K562 (cell line): ENCODE results near the gene TSTD2. TPM values are rescaled to one million over a fixed set of nuclear protein-coding genes. Genes with fewer than 3 reads are reported as not detected.

Experiments
- ATAC-seq: fragments of 200-7000 bp; cut with Tn5 transposase; 3 replicates; pipeline ENCODE4 v1.9.1; 2020; ENCODE audit warnings: moderate library complexity
- BruUV-seq: library from RNA; stranded (reverse); fragments of 400-500 nt; replicated peaks from 2 replicates; lab custom pipeline; 2021; lab: Mats Ljungman, UMichigan
- CTCF ChIA-PET: fragments of 300-600 bp; formaldehyde crosslinking; extraction: SDS; loops from one replicate; lab custom pipeline; 2021; ENCODE audit warnings: low intra/inter-chr PET ratio; lab: Yijun Ruan, JAX
- POLR2A ChIA-PET: fragments of 300-600, 350-650 bp; sonication (Branson Sonifier 250); formaldehyde crosslinking; extraction: SDS; loops from one replicate; lab custom pipeline; 2021; ENCODE audit warnings: antibody characterized with exemption, inconsistent platforms; lab: Yijun Ruan, JAX
- DNase-seq, 4 experiments: peaks; one replicate each; pipeline versions ENCODE4 v3.0.0 to v3.0.0-alpha.2; 2011 to 2018; ENCODE audit warnings: low spot score in 3 of 4, mixed read lengths in 3 of 4; ENCODE audit errors: extremely low read depth in 1 of 4
- FAIRE-seq: peaks from 2 replicates; lab custom pipeline; 2011; peaks lifted over from hg19 to GRCh38; lab: Jason Lieb, UNC
- H2AFZ ChIP-seq: 2 replicates; pipeline ENCODE4 v1.6.0; 2011; ENCODE audit warnings: low read depth, low read length, control low read depth, inconsistent platforms
- H3K27ac ChIP-seq: fragments of 200-600 bp; 3 replicates; pipeline ENCODE4 v1.8.0; 2011; ENCODE audit warnings: low read depth, mild to moderate bottlenecking, control low read depth, inconsistent platforms, low read length, moderate library complexity, mixed read lengths; ENCODE audit errors: extremely low read depth
- H3K27me3 ChIP-seq, 2 experiments: fragments of 300-600 bp in 1 of 2; 2 replicates in 1 of 2; 3 replicates in 1 of 2; pipeline versions ENCODE4 v1.6.0 to v1.8.0; 2011; ENCODE audit warnings: inconsistent platforms in 2 of 2, low read length in 2 of 2, mild to moderate bottlenecking in 1 of 2, mixed read lengths in 1 of 2, moderate library complexity in 1 of 2; ENCODE audit not compliant: control insufficient read depth in 2 of 2, insufficient read depth in 2 of 2
- H3K36me3 ChIP-seq: fragments of 300-600 bp; 3 replicates; pipeline ENCODE4 v1.8.0; 2011; ENCODE audit warnings: mild to moderate bottlenecking, low read length, inconsistent platforms; ENCODE audit not compliant: control insufficient read depth, insufficient read depth
- H3K4me1 ChIP-seq, 2 experiments: fragments of 200-600 bp in 1 of 2; replicated peaks in 1 of 2; 2 replicates in 1 of 2; 3 replicates in 1 of 2; pipeline versions ENCODE4 v1.5.1 to v1.8.0; 2011; ENCODE audit warnings: inconsistent platforms in 2 of 2, low read length in 2 of 2, mild to moderate bottlenecking in 1 of 2, mixed read lengths in 1 of 2, moderate library complexity in 1 of 2; ENCODE audit not compliant: control insufficient read depth in 2 of 2, insufficient read depth in 2 of 2
- H3K4me2 ChIP-seq: 2 replicates; pipeline ENCODE4 v1.6.1; 2011; ENCODE audit warnings: low read length, control low read depth, inconsistent platforms, mixed read lengths; ENCODE audit not compliant: insufficient read depth
- H3K4me3 ChIP-seq: fragments of 200-600 bp; sonication (generic), shearing (Covaris generic); 2 replicates; pipeline ENCODE4 v1.5.1; 2016; ENCODE audit warnings: control low read depth, inconsistent platforms
- H3K79me2 ChIP-seq: fragments of 200-600 bp; 3 replicates; pipeline ENCODE4 v1.8.0; 2011; ENCODE audit warnings: low read length, inconsistent platforms; ENCODE audit not compliant: control insufficient read depth, insufficient read depth
- H3K9ac ChIP-seq, 2 experiments: 2 replicates each; pipeline versions ENCODE4 v1.6.0 to v1.6.1; 2011; ENCODE audit warnings: low read depth in 2 of 2, low read length in 2 of 2, control low read depth in 1 of 2, inconsistent platforms in 1 of 2, mild to moderate bottlenecking in 1 of 2, mixed read lengths in 1 of 2; ENCODE audit not compliant: insufficient read depth in 1 of 2
- H3K9me1 ChIP-seq: one replicate; pipeline ENCODE4 v1.6.0; 2011; ENCODE audit warnings: inconsistent platforms, mild to moderate bottlenecking, low read length, moderate library complexity; ENCODE audit not compliant: control insufficient read depth, insufficient read depth
- H3K9me3 ChIP-seq: replicated peaks from 2 replicates; pipeline ENCODE4 v1.5.1; 2011; ENCODE audit warnings: low read depth, low read length, inconsistent platforms; ENCODE audit not compliant: control insufficient read depth, insufficient read depth
- H4K20me1 ChIP-seq: replicated peaks from 2 replicates; pipeline ENCODE4 v1.6.1; 2011; ENCODE audit warnings: low read length, inconsistent platforms, mixed read lengths; ENCODE audit not compliant: control insufficient read depth, insufficient read depth
- BRD9 ChIP-seq: fragments of 450-650 bp; IDR thresholded peaks from 2 replicates; pipeline ENCODE4 v1.6.1; 2018; ENCODE audit warnings: low read depth; ENCODE audit not compliant: partially characterized antibody
- BRF2 ChIP-seq: IDR thresholded peaks from 3 replicates; pipeline ENCODE4 v1.6.1; 2011; ENCODE audit warnings: borderline replicate concordance, mild to moderate bottlenecking; ENCODE audit not compliant: insufficient read length, insufficient read depth
- E2F5 ChIP-seq: sonication (generic); formaldehyde crosslinking; IDR thresholded peaks from 2 replicates; pipeline ENCODE4 v1.8.0; 2022; ENCODE audit warnings: mild to moderate bottlenecking, missing genetic modification reagents
- FOXJ3 ChIP-seq: sonication (generic); formaldehyde crosslinking; IDR thresholded peaks from 2 replicates; pipeline ENCODE4 v1.4.0; 2020; ENCODE audit warnings: mild to moderate bottlenecking, missing genetic modification reagents
- HMG20B ChIP-seq: fragments of 250-450 bp; sonication (Bioruptor Pico); IDR thresholded peaks from 2 replicates; pipeline ENCODE4 v1.5.0; 2021; ENCODE audit warnings: mild to moderate bottlenecking
- KDM5B ChIP-seq: fragments of 200-600 bp; sonication (generic); IDR thresholded peaks from 2 replicates; pipeline ENCODE4 v1.6.1; 2012; ENCODE audit warnings: low read depth, mild to moderate bottlenecking, moderate library complexity, low read length, control low read depth, inconsistent platforms; ENCODE audit not compliant: insufficient replicate concordance
- KLF6 ChIP-seq: fragments of 250-450 bp; sonication (Bioruptor Pico); IDR thresholded peaks from 2 replicates; pipeline ENCODE4 v1.4.0; 2020; ENCODE audit warnings: mild to moderate bottlenecking, moderate library complexity, borderline replicate concordance
- NCOR1 ChIP-seq: fragments of 450-650 bp; IDR thresholded peaks from 2 replicates; pipeline ENCODE4 v1.6.1; 2016; ENCODE audit warnings: mild to moderate bottlenecking, moderate library complexity
- PPARD ChIP-seq: fragments of 250-450 bp; sonication (Bioruptor Pico); IDR thresholded peaks from 2 replicates; pipeline ENCODE4 v1.8.0; 2022; ENCODE audit warnings: inconsistent platforms, mild to moderate bottlenecking, moderate library complexity
- PURB ChIP-seq: sonication (generic); formaldehyde crosslinking; IDR thresholded peaks from 2 replicates; pipeline ENCODE4 v1.9.0; 2021; ENCODE audit warnings: low read depth, mild to moderate bottlenecking, missing genetic modification reagents
- RBM25 ChIP-seq: fragments of 200-400 bp; formaldehyde crosslinking; IDR thresholded peaks from 2 replicates; pipeline ENCODE4 v1.6.1; 2018; ENCODE audit warnings: low read length, low read depth, moderate library complexity; ENCODE audit not compliant: severe bottlenecking
- RFX7 ChIP-seq: fragments of 250-450 bp; sonication (Bioruptor Pico); IDR thresholded peaks from 2 replicates; pipeline ENCODE4 v1.5.1; 2021; ENCODE audit warnings: mild to moderate bottlenecking
- STAT6 ChIP-seq: sonication (generic); formaldehyde crosslinking; IDR thresholded peaks from 2 replicates; pipeline ENCODE4 v1.8.1; 2023; ENCODE audit warnings: mild to moderate bottlenecking, missing genetic modification reagents
- TCF7L2 ChIP-seq: fragments of 150-350 bp; IDR thresholded peaks from 2 replicates; pipeline ENCODE4 v1.6.1; 2016; ENCODE audit warnings: low read depth, mild to moderate bottlenecking, low read length, moderate library complexity
- ZFP91 ChIP-seq: sonication (generic); formaldehyde crosslinking; IDR thresholded peaks from 2 replicates; pipeline ENCODE4 v1.8.0; 2022; ENCODE audit warnings: mild to moderate bottlenecking, missing genetic modification reagents
- ZNF217 ChIP-seq: sonication (generic); formaldehyde crosslinking; IDR thresholded peaks from 2 replicates; pipeline ENCODE4 v1.8.0; 2022; ENCODE audit warnings: mild to moderate bottlenecking, missing genetic modification reagents
- WGBS: fragments of 100-300 bp; shearing (Covaris generic); methylation state at CpG from one replicate; pipeline ENCODE4 v1.1.6; 2016; ENCODE audit warnings: low coverage, mixed read lengths; ENCODE audit not compliant: insufficient coverage; ENCODE audit errors: missing lambda C conversion rate; 5-methylcytosine and 5-hydroxymethylcytosine counted together
- in situ Hi-C: fragments of 300-500 bp; cut with MboI; formaldehyde crosslinking; loops from 4 replicates; pipeline ENCODE4 v1.15.0; 2018; ENCODE audit warnings: inconsistent platforms, mixed read lengths
- intact Hi-C: fragments of 100-400 bp; cut with micrococcal nuclease; formaldehyde crosslinking; loops from 2 replicates; pipeline ENCODE4 v1.14.2; 2022
- polyA plus RNA-seq, 8 experiments: library from polyadenylated mRNA; depleted of rRNA in 4 of 8; stranded (reverse) in 5 of 8; unstranded in 3 of 8; fragments of >200 nt; fragmentation: Nextera tagmentation in 2 of 8; fragmentation: Illumina TruSeq in 1 of 8; extraction: Ambion mirVana in 2 of 8; extraction: Trizol in 1 of 8; gene quantifications; 2 replicates each; pipeline versions ENCODE4 v1.2.1 to v1.2.3, GENCODE V29; 2011 to 2014; ENCODE audit warnings: inconsistent platforms in 1 of 8, missing spikeins in 1 of 8
- total RNA-seq, 7 experiments: library from RNA; depleted of rRNA in 6 of 7; stranded (reverse); fragments of >200 nt in 6 of 7; fragmentation: Illumina TruSeq in 2 of 7; extraction: Trizol in 2 of 7; gene quantifications; 2 replicates each; pipeline versions ENCODE4 v1.2.1 to v1.2.3, GENCODE V29; 2011 to 2021; ENCODE audit warnings: low replicate concordance in 1 of 7

Gene TSTD2
- total and polyA plus RNA-seq, 9 of the 15 experiments (the other 6 are each of a cell fraction or from before 2014, with no cell fraction given): 10.1 to 36.7 (median 19.0) TPM

GRCh38 chr9:97629156-97629555, 4.0 kb downstream of the TSTD2 start (continued):
- TF ChIP-seq RBM25 (no peak), BRD9 (no peak), KLF6 (CRISPR knock-in tag) (no peak), RFX7 (CRISPR knock-in tag) (no peak), FOXJ3 (no peak), PPARD (CRISPR knock-in tag) (no peak)

GRCh38 chr9:97628668-97629067, 4.5 kb downstream of the TSTD2 start:
- Histone ChIP-seq H3K27me3 (no peaks in the 10 kb centered on the region), H3K4me1 (peaks cover 4 to 8% of the 10 kb centered on the region in 2 experiments; a peak in 3 of 5 replicates), H3K9me3 (no peaks in the 10 kb centered on the region), H3K4me3 (no peak overlapping the region), H3K27ac (no peak overlapping the region), H3K79me2 (peaks cover 53% of the 10 kb centered on the region), H3K36me3 (peaks cover 43% of the 10 kb centered on the region), H4K20me1 (no peaks in the 10 kb centered on the region), H2AFZ (no peak overlapping the region), H3K9me1 (no peaks in the 10 kb centered on the region), H3K9ac (no peak overlapping the region; a peak in 1 of 4 replicates), H3K4me2 (no peak overlapping the region)
- FAIRE-seq: no peak
- ChIA-PET POLR2A (interaction anchor here (1.4 kb wide), 1 partner anchor 13 kb away, joined by 3 read pairs; no protein-coding TSS in a partner anchor), CTCF (no interaction called here)
- no peak for ATAC-seq
- no peak for DNase-seq
- intact Hi-C loops (no loop called here), in situ Hi-C loops (no loop called here)
- 95% methylated on average over 3 of the region's 3 CpGs for whole genome bisulfite sequencing
- no TSS peak for BruUV-seq
- TF ChIP-seq ZFP91 (no peak), KDM5B (no peak), ZNF217 (no peak), TCF7L2 (no peak), BRF2 (no peak), PURB (CRISPR knock-in tag) (no peak), HMG20B (CRISPR knock-in tag) (no peak), E2F5 (CRISPR knock-in tag) (no peak), STAT6 (CRISPR knock-in tag) (no peak), NCOR1 (no peak)
